Mucosa of gallbladder (tissue), 1 donor: ENCODE measurements around the gene KCTD18. TPM values are rescaled to one million over a fixed set of nuclear protein-coding genes. Genes with fewer than 3 reads are reported as not detected.

Experiments used
- DNase-seq: peaks from one replicate; pipeline ENCODE4 v3.0.0-alpha.2; 2020; ENCODE audit warnings: low spot score
- total RNA-seq: library from RNA; stranded (reverse); gene quantifications from one replicate; pipeline ENCODE4 v1.2.1, GENCODE V29; 2021
- donor health status: DM: no; HTN: no; CAD: no.

The KCTD18 gene
- total RNA-seq, 1 donor from 2014 or later, result 16.1 TPM

- DNase-seq, result no peak
These were observed 53.9 kb downstream of the KCTD18 start for GRCh38 chr2:200455958-200456421.

DNA sequence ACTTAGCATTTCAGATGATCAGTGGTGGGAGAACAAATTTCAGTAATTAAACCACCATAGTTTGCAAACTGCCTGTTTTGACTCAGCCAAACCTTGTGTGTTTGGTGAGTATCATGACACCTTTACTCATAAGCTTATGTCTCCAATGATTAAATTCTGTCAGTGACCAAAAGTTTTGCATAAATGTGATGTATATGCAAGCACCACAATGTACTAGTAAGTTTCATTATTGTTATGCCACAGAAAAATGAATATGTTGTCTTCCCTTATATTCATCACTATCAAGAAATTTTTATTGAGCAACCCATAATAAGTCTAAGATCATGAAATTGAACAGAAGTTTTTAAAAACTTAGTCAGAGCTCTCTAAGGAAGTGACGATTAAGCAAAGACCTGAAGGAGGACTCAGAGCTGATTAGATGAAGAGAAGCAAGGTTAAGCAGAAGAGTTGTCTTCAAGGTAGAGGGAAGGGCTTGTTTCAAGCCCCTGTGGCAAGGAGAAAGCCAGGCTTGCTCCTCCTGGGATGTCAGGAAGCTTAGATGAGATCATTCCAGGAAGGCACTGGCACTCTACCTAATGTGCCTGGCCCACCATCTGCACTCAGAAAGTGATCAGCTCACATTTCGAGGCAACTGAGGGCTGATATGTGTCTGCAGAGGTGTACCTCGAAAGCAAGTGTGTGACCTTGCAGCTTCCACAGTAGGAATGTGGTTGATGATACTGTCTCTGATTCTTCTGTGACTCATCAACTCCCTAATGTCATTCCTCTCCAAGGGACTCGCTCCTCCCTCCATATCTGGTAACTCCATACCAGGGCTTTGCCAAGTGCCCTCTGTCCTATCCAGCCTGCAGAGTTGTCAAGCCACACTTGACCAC lies 54.7 kb downstream of the KCTD18 start:
- DNase-seq, result no peak

DNA sequence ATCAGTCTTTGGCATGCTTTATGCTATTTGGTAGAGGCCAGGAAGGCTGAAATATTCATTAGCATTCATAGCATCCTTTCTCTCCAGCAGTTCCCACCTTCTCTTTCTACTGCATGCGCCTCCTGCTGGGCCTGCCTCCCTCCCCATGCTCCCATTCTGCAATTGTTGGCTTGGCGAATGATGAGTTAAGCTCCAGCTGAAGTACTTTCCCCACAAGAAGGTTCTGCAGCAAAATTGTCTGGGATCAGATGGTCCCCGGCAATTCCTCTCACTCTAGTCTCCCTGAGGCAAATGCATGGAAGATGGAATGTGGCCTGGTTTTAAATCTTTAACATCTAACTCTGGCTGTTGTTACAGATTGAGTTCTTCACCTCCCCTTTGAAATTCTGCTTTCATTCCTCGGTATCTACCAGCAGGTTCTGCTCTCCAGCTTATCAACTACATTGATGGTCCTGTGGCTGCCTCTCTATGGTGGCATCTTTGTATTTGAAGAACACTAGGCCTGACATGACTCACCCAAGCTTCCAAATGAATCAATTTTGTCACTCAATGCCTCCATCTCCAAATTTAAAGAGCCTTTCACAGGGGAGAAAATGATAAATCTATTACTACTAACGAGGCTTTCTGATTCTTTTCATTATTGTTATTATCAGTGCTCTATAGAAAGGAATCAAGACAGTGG lies 55.9 kb downstream of the KCTD18 start:
- no peak for DNase-seq

- no peak for DNase-seq
These were observed 56.6 kb downstream of the KCTD18 start for GRCh38 chr2:200453142-200453852.

GRCh38 chr2:200452377-200452776 lies 57.5 kb downstream of the KCTD18 start:
- no peak for DNase-seq

DNA sequence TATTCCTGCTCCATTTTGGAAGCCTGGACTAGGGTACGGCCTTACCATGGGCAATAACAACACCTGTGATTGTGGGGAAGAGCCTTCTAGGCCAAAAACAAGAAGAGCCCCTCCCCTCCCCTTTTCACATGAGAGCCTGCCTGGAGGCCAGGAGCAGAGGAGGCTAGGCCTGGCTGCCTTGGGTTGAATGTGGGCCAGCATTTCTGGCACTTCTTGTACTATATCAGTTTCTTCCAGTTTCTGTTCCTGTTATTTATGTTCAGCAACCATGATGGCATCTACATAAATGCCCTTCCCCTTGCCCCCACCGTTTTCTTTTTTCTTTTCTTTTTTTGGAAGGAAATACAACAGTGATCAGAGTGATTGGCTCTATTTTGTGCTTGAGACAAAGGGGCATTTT lies 58.4 kb downstream of the KCTD18 start:
- DNase-seq, result no peak

DNA sequence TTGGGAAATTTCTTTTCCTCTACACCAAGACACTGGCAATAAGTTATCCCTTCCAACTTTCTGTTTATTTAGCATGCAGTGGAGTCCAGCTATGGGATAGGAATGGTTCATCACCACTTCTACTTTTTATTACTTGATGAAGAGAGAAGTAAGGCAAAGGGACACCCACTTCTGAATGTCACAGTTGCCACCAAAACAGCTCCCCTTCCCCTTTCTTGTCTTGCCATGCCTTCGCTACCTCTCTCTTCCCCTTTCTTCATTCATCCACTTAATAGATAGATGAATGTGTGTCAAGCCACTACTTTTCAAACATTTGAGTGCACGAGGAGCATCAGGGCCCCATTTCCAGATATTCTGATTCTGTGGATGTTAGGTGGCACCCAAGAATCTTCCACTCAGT lies 59.6 kb downstream of the KCTD18 start:
- no peak for DNase-seq

DNA sequence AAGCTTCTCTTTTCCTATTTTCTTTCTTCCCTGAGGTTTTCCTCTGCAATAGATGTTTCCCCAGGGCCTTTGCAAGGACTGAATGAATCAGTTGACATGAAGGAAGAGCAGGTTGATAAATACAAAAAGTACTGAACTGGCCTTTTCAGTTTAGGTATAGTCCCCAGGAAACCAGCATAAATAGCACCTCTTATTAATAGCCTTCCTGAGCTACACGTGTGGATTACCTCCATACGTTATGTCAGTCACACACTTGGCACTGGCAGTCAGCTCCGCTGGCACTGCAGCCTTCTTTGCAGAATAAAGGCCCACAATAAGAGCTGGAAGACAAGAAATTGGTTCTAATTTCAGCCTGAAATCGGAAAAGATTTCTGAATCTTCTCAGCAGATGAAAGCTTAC lies 60.7 kb downstream of the KCTD18 start:
- DNase-seq, result no peak

GRCh38 chr2:200448455-200448854 lies 61.4 kb downstream of the KCTD18 start:
- DNase-seq, result no peak

DNA sequence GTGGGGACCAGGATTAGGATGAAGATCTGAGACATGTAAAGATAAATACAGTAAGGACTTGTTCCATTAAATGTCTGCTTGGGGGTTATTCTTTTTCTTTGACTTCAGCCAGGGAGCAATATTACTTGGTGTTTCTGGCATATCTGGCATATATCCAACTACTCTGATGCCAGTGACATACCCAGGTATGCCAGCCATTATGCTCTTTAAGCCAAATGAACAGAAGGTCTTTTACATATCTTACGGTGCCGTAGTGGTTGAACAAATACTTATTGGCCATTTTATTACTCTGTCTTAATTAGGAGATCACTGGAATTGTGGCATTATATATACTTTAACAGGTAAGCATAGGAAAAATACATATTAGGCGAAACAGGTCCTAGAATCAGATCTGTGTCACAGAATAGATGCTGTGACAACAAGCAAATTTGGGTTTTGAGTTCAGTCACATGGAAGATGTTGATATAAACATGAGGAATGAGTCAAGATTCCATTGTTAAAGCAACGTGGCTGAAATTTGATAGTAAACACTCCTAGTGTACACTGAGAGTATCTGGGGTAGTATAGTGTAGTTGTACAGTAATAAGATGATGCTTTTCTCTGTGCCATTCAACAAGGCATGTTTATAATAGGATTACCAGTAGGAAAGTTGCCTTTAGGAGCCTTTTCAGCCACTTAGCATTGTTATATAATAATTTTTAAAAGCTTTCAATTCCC lies 62.6 kb downstream of the KCTD18 start:
- no peak for DNase-seq

- no peak for DNase-seq
These were observed 63.3 kb downstream of the KCTD18 start for GRCh38 chr2:200446612-200447011.

- no peak for DNase-seq
These were observed 64.6 kb downstream of the KCTD18 start for GRCh38 chr2:200445284-200445683.

DNA sequence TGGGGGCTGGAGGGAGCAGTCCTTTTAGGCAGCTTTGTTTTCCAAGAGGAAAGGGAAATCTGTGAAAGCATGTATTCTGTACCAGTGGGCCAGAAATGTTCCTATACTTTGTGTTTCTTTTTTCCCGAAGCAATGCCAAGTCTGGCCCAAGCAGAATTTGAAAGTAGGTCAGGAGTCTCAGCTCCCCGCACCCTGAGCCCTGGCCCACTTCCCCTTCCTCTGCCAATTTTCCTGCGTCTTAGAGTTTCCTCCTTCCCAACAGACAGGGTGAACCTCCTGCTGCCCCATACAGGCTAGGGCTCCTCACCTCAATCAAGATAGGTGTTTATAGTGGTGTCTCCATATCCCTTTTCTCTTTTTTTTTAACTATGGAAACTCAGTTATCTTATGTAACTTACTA lies 65.3 kb downstream of the KCTD18 start:
- DNase-seq, result no peak

DNA sequence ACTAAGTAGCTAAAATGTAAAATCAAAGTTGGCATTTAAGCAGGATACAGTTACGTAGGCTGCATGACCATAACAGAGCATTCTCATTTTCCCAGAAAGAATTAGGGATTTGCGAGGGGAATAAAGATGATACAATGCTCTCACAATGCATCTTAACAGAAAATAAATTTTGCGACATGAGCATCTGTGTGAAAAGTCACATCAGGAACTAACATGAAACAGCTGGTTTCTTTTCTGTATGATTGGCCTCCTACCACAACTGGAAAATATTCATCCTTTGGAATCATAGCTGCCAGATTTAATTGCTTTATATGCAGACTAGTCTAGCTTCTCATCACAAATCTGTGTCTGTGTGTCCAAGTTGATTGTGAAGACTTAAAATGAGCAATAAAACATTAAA lies 66.0 kb downstream of the KCTD18 start:
- DNase-seq, result no peak

GRCh38 chr2:200443376-200443775 lies 66.5 kb downstream of the KCTD18 start:
- DNase-seq, result no peak

DNA sequence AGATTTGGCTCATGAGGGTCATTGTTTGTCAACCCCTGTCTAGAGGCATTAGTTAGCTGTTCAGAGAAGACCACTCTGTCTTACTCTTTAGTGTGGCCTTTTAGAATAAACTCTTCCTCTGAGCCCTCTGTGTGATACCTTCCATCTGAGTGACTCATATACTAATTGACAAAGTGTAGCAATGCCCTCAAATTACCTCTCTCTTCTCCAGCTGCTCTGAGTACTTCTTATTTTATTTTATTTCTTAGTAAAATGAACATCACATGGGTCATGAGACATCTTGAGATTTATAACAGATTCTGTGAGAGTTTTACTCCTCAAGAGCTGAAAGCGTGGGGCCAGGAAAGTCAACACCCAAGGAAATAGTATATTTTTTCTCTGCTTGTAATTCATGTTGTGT lies 67.4 kb downstream of the KCTD18 start:
- DNase-seq, result no peak

DNA sequence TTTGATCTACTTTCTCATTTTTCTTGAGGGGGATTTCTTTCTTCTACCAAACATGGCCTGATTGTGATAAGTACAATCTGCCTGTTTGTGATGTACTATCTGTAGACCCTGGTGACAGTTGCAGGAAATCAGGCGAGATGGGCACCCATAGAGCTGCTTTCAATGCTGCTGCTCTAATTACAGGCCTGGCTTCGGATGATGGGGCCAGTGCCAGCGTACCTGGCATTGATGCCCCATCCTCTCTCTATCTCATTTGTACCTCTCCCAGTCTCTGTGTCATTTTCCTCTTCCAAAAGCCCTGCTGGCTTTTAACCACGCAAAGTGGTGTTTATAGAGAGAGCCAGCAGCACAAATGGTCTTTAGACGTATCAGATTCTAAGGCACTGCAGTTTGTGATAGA lies 69.9 kb downstream of the KCTD18 start:
- no peak for DNase-seq

Other genes with a start within 250 kb of the KCTD18 start
- gene SPATS2L, start 203.4 kb downstream of the KCTD18 start, total RNA-seq, result 243 TPM
- 2.0 TPM for gene SGO2, start 16.1 kb upstream of the KCTD18 start, total RNA-seq
- gene AOX1, start 75.9 kb upstream of the KCTD18 start, total RNA-seq, result 119 TPM